GM21447 (cell line): ENCODE data around the gene PRRC2B.
"Not testable (repeated sequence)": the region's sequence is repeated elsewhere in the genome, so short reads cannot be mapped to it uniquely, and the experiment has no call there.

Experiments
- ATAC-seq: cut with Tn5 transposase; IDR thresholded peaks from one replicate; pipeline ENCODE4 v1.9.1; 2021; ENCODE audit not compliant: unreplicated experiment

Gene PRRC2B

GRCh38 chr9:131467214-131467935 is 73.5 kb downstream of the PRRC2B start:
- no peak for ATAC-seq

DNA sequence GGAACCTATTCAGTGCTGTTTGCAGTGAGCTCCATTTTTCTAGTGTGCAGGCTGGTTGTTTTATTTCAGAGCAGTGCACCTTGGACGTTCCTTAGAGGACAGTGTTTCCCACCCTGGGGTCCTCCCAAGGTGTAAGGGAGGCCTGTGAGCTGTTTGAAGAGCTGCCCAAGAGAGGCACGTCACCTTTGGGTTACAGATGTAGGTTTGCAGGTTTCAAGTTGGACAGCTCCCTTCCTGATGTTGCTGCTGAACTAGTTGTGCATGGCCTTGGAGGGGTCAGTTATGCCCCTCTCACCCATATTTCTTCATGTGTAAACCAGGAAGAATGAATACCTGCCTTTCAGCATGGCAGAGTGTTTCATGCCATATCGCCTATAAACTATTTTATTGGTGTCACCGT is 74.1 kb downstream of the PRRC2B start:
- ATAC-seq, result no peak

DNA sequence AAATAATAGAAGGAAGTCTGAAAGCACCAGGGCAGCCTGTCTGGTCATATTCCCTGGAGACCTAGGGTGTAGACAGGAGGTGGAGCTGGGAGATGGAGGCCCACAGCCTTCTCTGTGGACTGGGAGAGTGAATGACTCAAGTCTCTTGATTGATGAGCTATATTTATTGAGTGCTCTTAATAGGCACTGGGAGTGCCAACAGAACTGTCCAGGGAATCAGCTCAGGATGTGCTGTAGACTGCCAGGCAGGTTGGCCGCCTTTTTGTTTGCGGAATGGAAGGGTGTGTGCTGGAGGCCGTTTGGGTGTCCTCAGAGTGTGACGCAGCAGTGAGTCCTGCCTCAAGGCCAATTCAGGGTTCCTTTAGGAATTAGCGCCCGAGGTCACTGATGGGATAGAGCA is 75.5 kb downstream of the PRRC2B start:
- no peak for ATAC-seq

DNA sequence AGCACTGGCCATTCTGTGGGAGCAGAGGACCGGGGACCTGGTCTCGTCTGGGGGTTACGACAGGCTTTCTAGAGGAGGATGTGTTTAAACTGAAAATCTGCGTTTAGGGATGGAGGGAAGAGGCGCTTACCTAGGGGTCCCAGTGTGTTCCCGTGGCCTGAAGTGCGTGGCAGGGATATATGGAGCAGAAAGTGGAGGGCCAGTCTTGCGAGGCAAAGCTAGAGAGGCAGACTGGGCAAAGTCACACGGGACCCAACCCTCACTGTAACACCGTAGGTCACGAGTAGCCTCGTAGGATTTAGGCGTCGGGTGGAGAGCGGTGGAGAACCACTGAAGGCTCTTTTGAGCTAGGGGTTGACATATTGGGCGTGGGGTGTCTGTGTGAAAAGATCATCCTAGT is 76.1 kb downstream of the PRRC2B start:
- ATAC-seq, result no peak

DNA sequence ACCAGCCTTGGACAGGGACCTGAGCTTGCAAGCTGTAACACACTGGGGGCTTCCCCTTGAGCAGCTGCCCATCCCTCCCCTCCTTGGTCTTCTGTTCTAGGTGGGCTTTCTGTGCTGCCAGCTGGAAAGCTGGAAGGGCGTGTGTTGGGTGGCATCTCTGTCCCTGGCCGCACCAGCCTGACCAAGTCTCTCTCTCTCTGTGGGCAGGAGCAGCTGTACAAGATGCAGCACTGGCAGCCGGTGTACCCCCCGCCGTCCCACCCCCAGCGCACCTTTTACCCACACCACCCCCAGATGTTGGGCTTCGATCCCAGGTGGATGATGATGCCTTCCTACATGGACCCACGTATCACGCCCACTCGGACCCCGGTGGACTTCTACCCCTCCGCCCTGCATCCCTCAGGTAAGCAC is 76.7 kb downstream of the PRRC2B start:
- ATAC-seq, result no peak

GRCh38 chr9:131472085-131472484 is 78.2 kb downstream of the PRRC2B start:
- not testable (repeated sequence) for ATAC-seq

- ATAC-seq, result no peak
Measured at GRCh38 chr9:131473198-131473885, 79.5 kb downstream of the PRRC2B start.

DNA sequence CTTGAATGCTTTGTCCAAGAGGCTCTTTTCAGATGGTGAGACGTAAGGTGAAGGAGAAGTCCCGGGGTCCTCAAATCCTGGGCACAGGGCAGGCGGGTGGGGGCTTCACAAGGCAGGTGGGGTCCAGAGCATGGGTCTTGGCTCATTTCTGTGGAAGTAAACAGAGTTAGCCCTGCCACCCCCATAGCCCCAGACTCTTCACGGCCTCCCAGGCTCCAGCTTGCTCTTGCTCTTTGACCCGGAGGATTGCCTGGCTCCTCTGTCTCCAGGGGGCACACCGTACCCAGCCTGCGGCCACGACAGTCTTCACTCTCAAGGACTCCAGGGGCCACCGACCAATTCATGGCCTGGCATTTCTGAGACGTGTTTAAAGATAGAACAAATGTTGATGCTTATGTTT is 80.0 kb downstream of the PRRC2B start:
- ATAC-seq, result no peak

GRCh38 chr9:131474711-131475110 is 80.8 kb downstream of the PRRC2B start:
- ATAC-seq, result no peak

DNA sequence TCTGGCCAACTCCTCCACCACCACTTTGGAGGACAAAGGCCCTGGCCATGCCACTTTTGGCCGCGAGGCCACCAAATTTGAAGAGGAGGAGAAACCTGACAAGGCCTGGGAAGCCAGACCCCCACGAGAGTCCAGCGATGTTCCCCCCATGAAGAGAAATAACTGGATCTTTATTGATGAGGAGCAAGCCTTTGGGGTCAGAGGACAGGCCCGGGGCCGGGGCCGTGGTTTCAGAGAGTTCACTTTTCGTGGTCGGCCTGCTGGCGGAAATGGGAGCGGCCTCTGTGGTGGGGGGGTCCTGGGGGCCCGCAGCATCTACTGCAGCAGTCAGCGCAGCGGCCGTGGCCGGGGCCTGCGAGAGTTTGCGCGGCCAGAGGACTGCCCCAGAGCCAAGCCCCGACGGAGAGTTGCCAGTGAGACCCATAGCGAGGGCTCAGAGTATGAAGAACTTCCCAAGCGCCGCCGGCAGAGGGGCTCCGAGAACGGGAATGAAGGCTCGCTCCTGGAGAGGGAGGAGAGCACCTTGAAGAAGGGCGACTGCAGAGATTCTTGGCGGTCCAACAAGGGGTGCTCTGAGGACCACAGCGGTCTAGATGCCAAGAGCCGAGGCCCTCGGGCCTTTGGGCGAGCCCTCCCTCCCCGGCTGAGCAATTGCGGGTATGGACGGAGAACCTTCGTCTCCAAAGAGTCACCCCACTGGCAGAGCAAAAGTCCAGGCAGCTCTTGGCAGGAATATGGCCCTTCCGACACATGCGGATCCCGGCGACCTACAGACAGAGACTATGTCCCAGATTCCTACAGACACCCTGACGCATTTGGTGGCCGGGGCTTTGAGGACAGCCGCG is 81.4 kb downstream of the PRRC2B start:
- ATAC-seq, result no peak

DNA sequence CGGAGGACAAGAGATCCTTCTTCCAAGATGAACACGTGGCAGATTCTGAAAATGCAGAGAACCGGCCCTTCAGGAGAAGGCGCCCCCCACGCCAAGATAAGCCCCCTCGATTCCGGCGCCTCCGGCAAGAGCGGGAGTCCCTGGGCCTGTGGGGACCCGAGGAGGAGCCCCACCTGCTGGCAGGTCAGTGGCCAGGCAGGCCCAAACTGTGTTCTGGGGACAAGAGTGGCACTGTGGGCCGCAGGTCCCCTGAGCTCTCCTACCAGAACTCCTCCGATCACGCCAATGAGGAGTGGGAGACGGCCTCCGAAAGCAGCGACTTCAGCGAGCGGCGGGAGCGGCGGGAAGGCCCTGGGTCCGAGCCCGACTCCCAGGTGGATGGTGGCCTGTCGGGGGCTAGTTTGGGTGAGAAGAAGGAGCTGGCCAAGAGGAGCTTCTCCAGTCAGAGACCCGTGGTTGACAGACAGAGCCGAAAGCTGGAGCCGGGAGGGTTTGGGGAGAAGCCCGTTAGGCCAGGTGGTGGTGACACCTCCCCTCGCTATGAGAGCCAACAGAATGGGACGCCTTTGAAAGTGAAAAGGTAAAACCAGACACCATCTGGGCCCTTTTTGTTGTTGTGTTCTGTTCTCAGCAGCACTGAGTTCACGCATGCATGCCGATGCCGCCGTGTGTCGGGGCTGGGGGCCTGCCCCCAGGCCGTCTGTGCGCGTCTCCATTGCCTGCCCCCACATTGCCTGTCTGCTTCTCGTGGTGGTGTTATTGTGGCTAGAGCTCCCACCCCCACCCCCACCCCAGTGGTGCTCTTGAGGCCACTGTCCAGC is 82.3 kb downstream of the PRRC2B start:
- no peak for ATAC-seq

- no peak for ATAC-seq
Measured at GRCh38 chr9:131476777-131477345, 83.0 kb downstream of the PRRC2B start.

GRCh38 chr9:131477367-131477766 is 83.5 kb downstream of the PRRC2B start:
- ATAC-seq, result no peak

DNA sequence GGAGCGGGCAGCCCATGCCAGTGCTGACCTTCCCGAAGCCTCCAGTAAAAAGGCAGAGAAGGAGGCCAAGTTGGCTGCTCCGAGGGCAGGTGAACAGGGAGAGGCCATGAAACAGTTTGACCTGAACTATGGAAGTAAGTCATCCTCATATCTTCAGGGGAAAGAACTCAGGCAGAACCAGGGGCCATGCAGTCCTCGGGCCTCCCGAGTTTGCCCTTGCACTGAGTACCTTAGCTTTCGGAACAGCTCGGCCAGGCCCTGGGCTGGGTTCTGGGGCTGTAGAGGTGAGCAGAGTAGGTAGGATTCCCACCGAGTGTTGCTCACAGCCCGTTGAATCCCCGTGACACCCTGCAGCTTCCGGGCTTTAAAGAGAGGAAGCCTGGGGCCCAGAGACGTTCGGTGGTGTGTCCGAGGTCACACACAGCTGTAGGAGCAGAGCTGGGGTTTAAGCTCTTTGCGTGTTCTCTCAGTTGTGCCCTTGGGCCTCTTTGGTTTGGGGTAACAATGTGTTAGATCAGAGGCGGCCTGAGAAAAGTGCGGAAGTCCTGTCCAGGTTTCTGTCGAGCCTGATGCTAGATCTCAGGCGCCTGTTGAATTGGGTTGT is 84.0 kb downstream of the PRRC2B start:
- no peak for ATAC-seq

- ATAC-seq, result no peak
Measured at GRCh38 chr9:131478421-131478868, 84.6 kb downstream of the PRRC2B start.

DNA sequence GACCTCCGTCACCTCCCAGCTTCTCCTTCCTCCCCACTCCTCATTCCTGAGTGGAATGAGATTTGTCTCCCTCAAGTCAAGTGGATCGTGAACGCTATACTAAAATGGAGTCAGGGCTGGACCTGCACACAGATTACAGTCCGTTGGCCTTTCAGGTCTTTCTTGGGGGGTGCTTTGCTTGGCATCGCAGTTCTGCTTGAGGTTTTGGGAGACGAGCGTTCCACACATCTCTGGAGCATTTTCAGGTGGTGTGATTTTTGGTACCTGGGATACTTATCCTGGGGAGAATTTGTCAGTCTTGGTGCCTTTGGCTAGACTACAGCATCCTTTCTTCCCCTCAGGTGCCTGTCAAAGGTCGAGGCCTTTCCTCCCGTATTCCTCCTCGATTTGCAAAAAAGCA is 85.0 kb downstream of the PRRC2B start:
- no peak for ATAC-seq

DNA sequence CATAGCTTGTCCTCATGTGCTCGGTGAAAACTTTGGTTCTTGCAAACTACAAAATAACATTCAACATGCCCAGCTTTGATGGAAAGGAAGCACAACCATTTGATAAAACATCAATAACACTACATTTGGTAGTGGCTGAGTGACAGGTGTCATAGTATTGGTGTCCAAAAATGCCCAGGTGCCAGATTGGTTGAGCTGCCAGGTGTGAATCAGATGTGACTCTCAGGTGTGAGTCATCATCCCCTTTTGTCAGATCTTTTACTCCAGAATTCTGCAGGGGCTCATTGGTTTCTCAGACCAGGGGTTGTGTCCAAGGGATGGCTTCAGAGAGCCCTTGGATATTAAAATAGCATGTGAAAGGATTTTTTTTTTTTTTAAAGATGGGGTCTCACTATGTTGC is 86.4 kb downstream of the PRRC2B start:
- ATAC-seq, result no peak

DNA sequence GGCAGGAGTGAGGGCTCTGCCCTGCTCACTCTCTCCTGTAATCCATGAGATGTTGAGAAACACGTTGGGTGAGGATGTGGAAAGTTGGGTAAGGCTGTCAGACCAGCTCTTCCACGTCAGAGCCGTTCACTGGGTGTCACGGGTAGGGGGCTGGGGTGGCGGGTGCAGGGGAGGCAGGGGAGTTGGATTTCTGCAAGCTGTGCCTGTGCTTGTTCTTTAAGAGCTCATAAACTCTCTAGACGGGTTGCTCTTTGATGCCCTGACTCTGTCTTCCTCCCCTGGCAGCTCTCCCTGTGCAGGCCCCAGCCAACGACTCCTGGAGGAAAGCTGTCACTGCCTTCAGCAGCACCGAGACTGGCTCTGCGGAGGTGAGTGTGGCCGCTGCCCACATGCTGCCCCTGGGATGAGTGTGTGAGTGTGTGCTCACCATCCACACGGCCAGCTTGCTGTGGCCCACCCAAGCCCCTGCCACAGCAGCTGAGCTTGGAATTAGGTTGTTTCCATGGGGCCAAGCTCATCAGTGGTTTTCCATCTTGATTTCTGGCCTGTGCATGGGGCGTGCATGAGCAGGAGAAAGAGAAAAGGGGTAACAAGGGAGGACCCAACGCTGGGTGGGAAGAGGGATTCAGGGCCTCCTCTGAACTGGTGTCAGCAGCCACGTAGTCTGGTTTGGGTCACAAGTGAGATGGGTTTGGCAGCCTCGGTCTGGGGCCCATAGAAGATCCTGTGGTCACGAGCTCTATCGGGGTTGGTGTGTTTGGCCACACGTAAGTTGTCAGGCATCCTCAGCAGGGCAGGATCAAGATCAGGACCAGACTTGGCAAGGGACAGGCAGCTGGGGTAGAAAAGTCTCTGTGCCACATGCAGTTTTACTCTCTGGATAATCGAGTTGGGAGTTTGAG is 87.8 kb downstream of the PRRC2B start:
- no peak for ATAC-seq

DNA sequence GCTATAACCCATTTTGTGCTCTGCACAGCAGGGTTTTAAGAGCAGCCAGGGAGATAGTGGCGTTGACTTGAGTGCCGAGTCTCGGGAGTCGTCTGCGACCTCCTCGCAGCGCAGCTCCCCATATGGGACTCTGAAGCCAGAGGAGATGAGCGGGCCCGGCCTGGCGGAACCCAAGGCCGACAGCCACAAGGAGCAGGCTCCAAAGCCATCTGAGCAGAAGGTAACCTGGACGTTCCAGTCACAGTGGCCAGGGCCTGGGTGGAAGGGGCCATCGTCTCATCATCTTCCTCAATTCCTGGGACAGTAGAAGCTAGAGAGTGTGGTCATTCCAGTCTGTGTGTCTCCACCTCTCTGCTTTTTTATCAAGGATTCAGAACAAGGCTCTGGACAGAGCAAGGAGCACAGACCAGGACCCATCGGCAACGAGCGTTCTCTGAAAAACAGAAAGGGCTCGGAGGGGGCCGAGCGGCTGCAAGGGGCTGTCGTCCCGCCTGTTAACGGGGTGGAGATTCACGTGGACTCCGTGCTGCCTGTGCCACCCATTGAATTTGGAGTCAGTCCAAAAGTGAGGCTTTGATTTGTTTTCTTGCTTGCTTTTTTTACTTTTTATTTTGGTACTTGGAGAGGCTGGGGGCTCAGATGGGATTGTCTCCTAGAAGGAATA is 88.6 kb downstream of the PRRC2B start:
- no peak for ATAC-seq
